AG04450 (cell line): ENCODE measurements around the gene IFT22. TPM values are rescaled to one million over a fixed set of nuclear protein-coding genes. Genes with fewer than 3 reads are reported as not detected.
A peak's percentile ranks its signal among the peaks of the same experiment; 100 is the strongest.
"Not testable (repeated sequence)": the region's sequence is repeated elsewhere in the genome, so short reads cannot be mapped to it uniquely, and the experiment has no call there.

Experiments
- CTCF ChIA-PET: fragments of 300-600, 350-600 bp; formaldehyde crosslinking; extraction: SDS; loops from one replicate; lab custom pipeline; 2022; ENCODE audit warnings: antibody characterized with exemption, inconsistent platforms; lab: Charles Lee
- POLR2A ChIA-PET: fragments of 350-600 bp; formaldehyde crosslinking; extraction: SDS; loops from one replicate; lab custom pipeline; 2021; ENCODE audit warnings: antibody characterized with exemption, inconsistent platforms; lab: Yijun Ruan, JAX
- DNase-seq: peaks from one replicate; pipeline ENCODE4 v3.0.0-alpha.2; 2011; ENCODE audit warnings: low read depth, low spot score
- H3K27ac ChIP-seq: one replicate; pipeline ENCODE4 v1.5.1; 2012; ENCODE audit warnings: low read depth, low read length, control low read depth
- H3K27me3 ChIP-seq: one replicate; pipeline ENCODE4 v1.6.0; 2012; ENCODE audit warnings: low read length; ENCODE audit not compliant: control insufficient read depth, insufficient read depth
- H3K4me3 ChIP-seq: 2 replicates; pipeline ENCODE4 v1.5.1; 2011; ENCODE audit warnings: mild to moderate bottlenecking, low read depth, low read length, control low read depth
- H3K9me3 ChIP-seq: 2 replicates; pipeline ENCODE4 v1.5.1; 2012; ENCODE audit warnings: low read length; ENCODE audit not compliant: control insufficient read depth, insufficient read depth
- polyA plus RNA-seq: library from polyadenylated mRNA; depleted of rRNA; stranded (reverse); fragments of >200 nt; gene quantifications from 2 replicates; pipeline ENCODE4 v1.2.3, GENCODE V29; 2011
- TF ChIP-seq, protein P1 (sequence below): IDR thresholded peaks from 2 replicates; pipeline ENCODE4 v1.5.1; 2011; ENCODE audit warnings: low read depth, low read length, control low read depth, inconsistent platforms

Gene IFT22
- polyA plus RNA-seq, 1 experiment: 42.5 TPM

DNA sequence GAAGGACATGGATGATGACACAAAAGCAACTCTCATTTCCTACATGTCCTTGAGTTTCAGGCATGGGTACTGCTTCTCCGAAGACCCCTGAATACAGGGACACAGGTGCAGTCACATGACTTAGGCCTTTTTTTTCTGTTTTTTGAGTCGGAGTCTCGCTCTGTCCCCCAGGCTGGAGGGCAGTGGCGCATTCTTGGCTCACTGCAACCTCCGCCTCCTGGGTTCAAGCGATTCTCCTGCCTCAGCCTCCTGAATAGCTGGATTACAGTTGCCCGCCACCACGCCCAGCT, 26.8 kb downstream of the IFT22 start:
- peaks cover 39% of the 10 kb centered on the region for H3K27me3 ChIP-seq
- TF ChIP-seq, protein P1, sequence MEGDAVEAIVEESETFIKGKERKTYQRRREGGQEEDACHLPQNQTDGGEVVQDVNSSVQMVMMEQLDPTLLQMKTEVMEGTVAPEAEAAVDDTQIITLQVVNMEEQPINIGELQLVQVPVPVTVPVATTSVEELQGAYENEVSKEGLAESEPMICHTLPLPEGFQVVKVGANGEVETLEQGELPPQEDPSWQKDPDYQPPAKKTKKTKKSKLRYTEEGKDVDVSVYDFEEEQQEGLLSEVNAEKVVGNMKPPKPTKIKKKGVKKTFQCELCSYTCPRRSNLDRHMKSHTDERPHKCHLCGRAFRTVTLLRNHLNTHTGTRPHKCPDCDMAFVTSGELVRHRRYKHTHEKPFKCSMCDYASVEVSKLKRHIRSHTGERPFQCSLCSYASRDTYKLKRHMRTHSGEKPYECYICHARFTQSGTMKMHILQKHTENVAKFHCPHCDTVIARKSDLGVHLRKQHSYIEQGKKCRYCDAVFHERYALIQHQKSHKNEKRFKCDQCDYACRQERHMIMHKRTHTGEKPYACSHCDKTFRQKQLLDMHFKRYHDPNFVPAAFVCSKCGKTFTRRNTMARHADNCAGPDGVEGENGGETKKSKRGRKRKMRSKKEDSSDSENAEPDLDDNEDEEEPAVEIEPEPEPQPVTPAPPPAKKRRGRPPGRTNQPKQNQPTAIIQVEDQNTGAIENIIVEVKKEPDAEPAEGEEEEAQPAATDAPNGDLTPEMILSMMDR: no peak
- ChIA-PET CTCF (interaction anchor here (0.8 kb wide), 1 partner anchor 21 kb away, joined by 3 read pairs; no protein-coding TSS in a partner anchor), POLR2A (no interaction called here)
- H3K27ac ChIP-seq: no peak overlapping the region
- H3K4me3 ChIP-seq: no peak overlapping the region
- H3K9me3 ChIP-seq: peaks cover 5% of the 10 kb centered on the region; the same call in 1 of the 2 replicates
- no peak for DNase-seq

DNA sequence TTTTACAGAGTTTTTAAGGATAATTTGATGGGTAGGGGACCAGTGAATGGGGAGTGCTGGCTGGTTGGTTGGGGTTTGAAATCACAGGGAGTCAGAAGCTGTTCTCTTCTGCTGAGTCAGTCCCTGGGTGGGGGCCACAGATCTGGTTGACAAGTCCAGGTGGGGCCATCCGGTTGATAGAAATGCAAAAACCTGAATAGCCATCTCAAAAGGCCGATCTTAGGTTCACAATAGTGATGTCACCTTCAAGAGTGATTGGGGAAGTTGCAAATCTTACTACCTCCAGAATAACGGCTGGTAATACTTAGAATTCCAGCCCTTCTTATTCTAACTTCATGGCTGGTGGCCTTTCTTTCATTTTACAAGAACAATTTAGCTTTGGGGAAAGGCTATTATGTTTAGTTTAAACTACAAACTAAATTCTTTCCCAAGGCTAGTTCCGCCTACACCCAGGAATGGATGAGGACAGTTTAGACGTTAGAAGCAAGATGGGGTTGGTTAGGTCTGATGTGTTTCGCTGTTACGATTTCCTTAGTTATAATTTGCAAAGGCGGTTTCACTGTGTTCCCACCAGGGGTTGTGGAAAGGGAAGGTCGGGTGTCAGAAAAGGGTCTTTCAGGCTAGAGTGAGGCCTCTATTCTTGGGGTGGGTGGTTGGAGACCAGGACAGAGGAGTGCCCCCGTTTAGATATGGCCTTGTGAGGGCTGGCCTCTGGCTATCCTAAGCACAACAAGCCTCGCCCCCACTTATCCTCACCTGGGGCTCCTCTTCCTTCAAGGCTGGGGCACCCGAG, 27.4 kb downstream of the IFT22 start:
- TF ChIP-seq, protein P1: no peak
- Histone ChIP-seq H3K4me3 (no peak overlapping the region), H3K27me3 (peaks cover 35% of the 10 kb centered on the region), H3K9me3 (no peaks in the 10 kb centered on the region; the same call in 1 of the 2 replicates), H3K27ac (no peak overlapping the region)
- ChIA-PET POLR2A (no interaction called here), CTCF (interaction anchor here (1.1 to 1.6 kb wide), 2 partner anchors 11 to 150 kb away, joined by 4 to 5 read pairs; no protein-coding TSS in a partner anchor)
- no peak for DNase-seq

DNA sequence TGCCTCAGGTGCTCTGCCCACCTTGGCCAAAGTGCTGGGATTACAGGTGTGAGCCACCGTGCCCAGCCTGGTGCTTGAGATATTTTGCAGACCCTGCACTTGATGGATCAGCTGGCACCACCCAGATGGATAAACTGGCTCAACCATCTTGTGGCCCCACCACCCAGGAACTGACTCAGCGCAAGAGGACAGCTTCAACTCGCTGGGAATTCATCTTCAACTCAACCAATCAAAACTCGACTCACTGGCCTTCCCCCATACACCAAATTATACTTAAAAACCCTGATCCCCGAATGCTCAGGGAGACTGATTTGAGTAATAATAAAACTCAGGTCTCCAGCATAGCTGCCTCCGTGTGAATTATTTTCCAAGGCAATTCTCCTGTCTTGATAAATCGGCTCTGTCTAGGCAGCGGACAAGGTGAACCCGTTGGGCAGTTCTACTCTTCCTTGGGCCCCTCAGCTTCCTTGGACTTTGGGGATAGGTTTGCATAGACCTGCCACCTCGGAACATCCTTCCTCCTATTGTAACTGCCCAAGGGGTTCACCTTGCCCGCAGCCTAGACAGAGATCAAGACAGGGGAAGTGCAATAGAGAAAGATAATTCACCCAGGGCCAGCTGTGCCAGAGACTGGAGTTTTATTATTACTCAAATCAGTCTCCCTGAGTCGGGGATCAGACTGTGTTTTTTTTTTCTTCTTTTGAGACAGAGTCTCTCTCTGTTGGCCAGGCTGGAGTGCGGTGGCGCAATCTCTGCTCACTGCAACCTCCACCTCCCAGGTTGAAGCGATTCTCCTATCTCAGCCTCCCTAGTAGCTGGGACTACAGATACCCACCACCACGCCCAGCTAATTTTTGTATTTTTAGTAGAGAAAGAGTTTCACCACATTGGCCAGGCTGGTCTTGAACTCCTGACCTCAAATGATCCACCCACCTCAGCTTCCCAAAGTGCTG, 28.3 kb downstream of the IFT22 start:
- H3K27ac ChIP-seq, H3K4me3 ChIP-seq, H3K9me3 ChIP-seq, DNase-seq, POLR2A ChIA-PET: not testable (repeated sequence)
- CTCF ChIA-PET: interaction anchor here (0.6 to 1.6 kb wide), 3 partner anchors 10 to 546 kb away, joined by 4 to 6 read pairs (median 5); no protein-coding TSS in a partner anchor
- peaks cover 31% of the 10 kb centered on the region for H3K27me3 ChIP-seq

- peaks cover 33% of the 10 kb centered on the region for H3K27me3 ChIP-seq
- H3K4me3 ChIP-seq, H3K9me3 ChIP-seq, POLR2A ChIA-PET, DNase-seq, H3K27ac ChIP-seq: not testable (repeated sequence)
- CTCF ChIA-PET: interaction anchor here (0.6 to 1.6 kb wide), 2 partner anchors 10 to 546 kb away, joined by 5 to 6 read pairs; no protein-coding TSS in a partner anchor
Observed at GRCh38 chr7:101292566-101292965, 29.0 kb downstream of the IFT22 start.

DNA sequence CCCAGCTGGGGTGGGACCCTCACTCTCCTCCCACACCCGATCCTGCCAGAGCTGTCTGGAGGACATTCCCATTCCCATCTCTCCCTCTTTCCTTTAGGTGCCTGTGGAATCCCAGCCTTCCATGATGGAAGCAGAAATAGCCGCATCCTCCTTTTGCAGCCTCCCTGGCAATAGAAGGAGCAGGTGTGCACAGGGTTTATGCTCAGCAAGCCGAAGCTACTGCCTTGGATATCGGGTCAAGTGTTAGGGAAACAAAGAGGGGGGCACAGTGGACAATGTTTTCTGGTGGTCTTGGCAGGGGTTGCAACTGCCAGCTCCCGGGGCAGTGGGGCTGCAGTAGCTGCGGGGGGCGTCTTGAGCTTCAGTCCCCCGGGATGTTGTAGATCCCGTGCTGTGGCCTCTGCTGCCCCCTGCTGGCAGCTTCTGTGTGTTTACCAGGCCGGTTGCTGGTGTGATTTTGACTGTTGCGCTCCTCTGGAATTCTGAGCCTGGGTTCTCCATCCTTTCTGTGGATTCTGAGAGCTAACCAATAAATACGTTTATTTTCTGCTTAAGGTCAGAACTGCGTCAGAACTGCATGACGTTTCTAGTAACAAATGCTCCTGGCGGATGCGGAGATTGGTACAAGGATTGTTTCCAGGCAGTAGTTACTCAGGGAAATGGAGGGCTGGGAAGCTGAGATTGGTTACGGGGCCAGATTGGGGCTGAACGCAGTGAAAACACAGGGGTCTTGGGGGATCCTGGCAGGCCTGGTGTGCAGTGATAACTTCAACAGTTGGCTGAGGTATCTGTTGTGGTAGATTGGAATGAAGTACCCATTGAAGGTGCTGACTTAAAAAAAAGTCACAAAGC, 31.2 kb downstream of the IFT22 start:
- peaks cover 34% of the 10 kb centered on the region for H3K27me3 ChIP-seq
- H3K4me3 ChIP-seq, H3K9me3 ChIP-seq, H3K27ac ChIP-seq, POLR2A ChIA-PET, DNase-seq: not testable (repeated sequence)
- TF ChIP-seq, protein P1: peak; percentile 52
- CTCF ChIA-PET: interaction anchor here (0.6 to 2.0 kb wide), 11 partner anchors 8 to 234 kb away, joined by 3 to 12 read pairs (median 4); partner anchors contain the start of genes PLOD3 and ZNHIT1

- POLR2A ChIA-PET: not testable (repeated sequence)
Observed at GRCh38 chr7:101289687-101290086, 31.9 kb downstream of the IFT22 start.

More at GRCh38 chr7:101289687-101290086, 31.9 kb downstream of the IFT22 start:
- H3K27ac ChIP-seq, H3K4me3 ChIP-seq, DNase-seq, H3K9me3 ChIP-seq: not testable (repeated sequence)
- H3K27me3 ChIP-seq: peaks cover 30% of the 10 kb centered on the region
- CTCF ChIA-PET: interaction anchor here (1.4 to 2.0 kb wide), 3 partner anchors 13 to 145 kb away, joined by 3 to 12 read pairs (median 3); no protein-coding TSS in a partner anchor
